IMR-90 (cell line): ENCODE measurements around the gene PTPN13. TPM values are rescaled to one million over a fixed set of nuclear protein-coding genes. Genes with fewer than 3 reads are reported as not detected.

Source experiments
- ATAC-seq: fragments of 200-7000 bp; cut with Tn5 transposase; 2 replicates; pipeline ENCODE4 v1.9.1; 2020; ENCODE audit warnings: low read depth, mild to moderate bottlenecking, moderate library complexity
- BruUV-seq: library from RNA; stranded (reverse); fragments of 400-500 nt; replicated peaks from 2 replicates; lab custom pipeline; 2021; lab: Mats Ljungman, UMichigan
- CTCF ChIA-PET: fragments of 300-600 bp; formaldehyde crosslinking; extraction: SDS; loops from one replicate; lab custom pipeline; 2021; ENCODE audit warnings: antibody characterized with exemption; lab: Yijun Ruan, JAX
- POLR2A ChIA-PET: fragments of 300-600 bp; sonication (Branson Sonifier 250); formaldehyde crosslinking; loops from one replicate; lab custom pipeline; 2022; ENCODE audit warnings: antibody characterized with exemption; ENCODE audit not compliant: unreplicated experiment; lab: Charles Lee
- DNase-seq: peaks from one replicate; pipeline ENCODE4 v3.0.0; 2013
- H2AFZ ChIP-seq: replicated peaks from 2 replicates; pipeline ENCODE3; 2013; ENCODE audit warnings: low read length, mild to moderate bottlenecking; ENCODE audit not compliant: poor library complexity
- H2AK5ac ChIP-seq: 2 replicates; pipeline ENCODE4 v1.6.1; 2013; ENCODE audit warnings: low read depth, low read length, inconsistent platforms
- H2AK9ac ChIP-seq: replicated peaks from 2 replicates; pipeline ENCODE3; 2013; ENCODE audit warnings: mild to moderate bottlenecking, low read depth, low read length, moderate library complexity; ENCODE audit not compliant: poor library complexity
- H2BK120ac ChIP-seq: 2 replicates; pipeline ENCODE4 v1.6.1; 2013; ENCODE audit warnings: low read depth, low read length, inconsistent platforms
- H2BK15ac ChIP-seq: 3 replicates; pipeline ENCODE4 v1.6.1; 2013; ENCODE audit warnings: low read depth, low read length, inconsistent platforms
- H2BK20ac ChIP-seq: 2 replicates; pipeline ENCODE4 v1.6.1; 2013; ENCODE audit warnings: low read depth, mild to moderate bottlenecking, inconsistent platforms, low read length, moderate library complexity
- H2BK5ac ChIP-seq: 2 replicates; pipeline ENCODE4 v1.6.1; 2013; ENCODE audit warnings: mild to moderate bottlenecking, low read depth, low read length, inconsistent platforms; ENCODE audit not compliant: poor library complexity, severe bottlenecking
- H3K14ac ChIP-seq: replicated peaks from 2 replicates; pipeline ENCODE4 v1.6.1; 2013; ENCODE audit warnings: low read depth, low read length, inconsistent platforms
- H3K18ac ChIP-seq: 2 replicates; pipeline ENCODE4 v1.6.1; 2013; ENCODE audit warnings: low read depth, low read length, control low read depth
- H3K23ac ChIP-seq: 2 replicates; pipeline ENCODE4 v1.6.1; 2013; ENCODE audit warnings: low read depth, low read length, inconsistent platforms
- H3K27ac ChIP-seq: 2 replicates; pipeline ENCODE4 v1.5.1; 2013; ENCODE audit warnings: mild to moderate bottlenecking, control low read depth, low read length; ENCODE audit not compliant: insufficient read depth
- H3K27me3 ChIP-seq: 2 replicates; pipeline ENCODE4 v1.6.1; 2013; ENCODE audit warnings: low read length; ENCODE audit not compliant: control insufficient read depth, insufficient read depth
- H3K36me3 ChIP-seq: 2 replicates; pipeline ENCODE4 v1.6.1; 2013; ENCODE audit warnings: low read length, mixed read lengths; ENCODE audit not compliant: control insufficient read depth, insufficient read depth
- H3K4ac ChIP-seq: 2 replicates; pipeline ENCODE4 v1.6.1; 2013; ENCODE audit warnings: low read depth, low read length, inconsistent platforms
- H3K4me1 ChIP-seq: 2 replicates; pipeline ENCODE4 v1.6.1; 2013; ENCODE audit warnings: low read length, mixed read lengths; ENCODE audit not compliant: control insufficient read depth, insufficient read depth
- H3K4me2 ChIP-seq: 2 replicates; pipeline ENCODE4 v1.6.1; 2013; ENCODE audit warnings: low read depth, mild to moderate bottlenecking, control low read depth, low read length, moderate library complexity
- H3K4me3 ChIP-seq: 2 replicates; pipeline ENCODE4 v1.5.1; 2013; ENCODE audit warnings: low read depth, mild to moderate bottlenecking, control low read depth, low read length, moderate library complexity; ENCODE audit not compliant: insufficient read depth
- H3K56ac ChIP-seq: 2 replicates; pipeline ENCODE4 v1.6.1; 2013; ENCODE audit warnings: low read length, inconsistent platforms; ENCODE audit not compliant: insufficient read depth; ENCODE audit errors: extremely low read depth
- H3K79me1 ChIP-seq, 2 experiments: 2 replicates each; pipeline ENCODE4 v1.6.1; 2013; ENCODE audit warnings: low read length in 2 of 2, inconsistent platforms in 1 of 2, low read depth in 1 of 2
- H3K9ac ChIP-seq: 2 replicates; pipeline ENCODE4 v1.6.1; 2013; ENCODE audit warnings: low read depth, low read length, control low read depth
- H3K9me1 ChIP-seq: 2 replicates; pipeline ENCODE4 v1.6.1; 2013; ENCODE audit warnings: low read length, inconsistent platforms; ENCODE audit not compliant: insufficient read depth
- H3K9me3 ChIP-seq: 2 replicates; pipeline ENCODE4 v1.6.1; 2013; ENCODE audit warnings: low read length; ENCODE audit not compliant: control insufficient read depth, insufficient read depth
- H4K20me1 ChIP-seq: 2 replicates; pipeline ENCODE4 v1.6.1; 2013; ENCODE audit warnings: low read length, inconsistent platforms; ENCODE audit not compliant: insufficient read depth
- H4K5ac ChIP-seq: 2 replicates; pipeline ENCODE4 v1.6.1; 2013; ENCODE audit warnings: mild to moderate bottlenecking, low read depth, low read length, control low read depth
- H4K8ac ChIP-seq, 2 experiments: 2 replicates each; pipeline ENCODE4 v1.6.1; 2013; ENCODE audit warnings: low read depth in 2 of 2, low read length in 2 of 2, control low read depth in 1 of 2, inconsistent platforms in 1 of 2
- H4K91ac ChIP-seq: 2 replicates; pipeline ENCODE4 v1.6.1; 2013; ENCODE audit warnings: low read depth, low read length, inconsistent platforms; ENCODE audit not compliant: insufficient read depth
- CTCF ChIP-seq: conservative IDR thresholded peaks from 2 replicates; pipeline ENCODE4 v1.5.1; 2012; ENCODE audit warnings: mild to moderate bottlenecking, low read depth, low read length, improper control_type of control experiment
- MAFK ChIP-seq: IDR thresholded peaks from 2 replicates; pipeline ENCODE4 v1.6.1; 2012; ENCODE audit warnings: low read depth, low read length, improper control_type of control experiment
- MAZ ChIP-seq: IDR thresholded peaks from 2 replicates; pipeline ENCODE4 v1.6.1; 2012; ENCODE audit warnings: low read depth, mild to moderate bottlenecking, low read length, improper control_type of control experiment, moderate library complexity, borderline replicate concordance
- NFE2L2 ChIP-seq: fragments of 150-350 bp; IDR thresholded peaks from 2 replicates; pipeline ENCODE4 v1.6.1; 2016; ENCODE audit warnings: low read depth, mild to moderate bottlenecking, low read length
- RFX5 ChIP-seq: IDR thresholded peaks from 2 replicates; pipeline ENCODE4 v1.8.0; 2012; ENCODE audit warnings: low read depth, mild to moderate bottlenecking, low read length, moderate library complexity
- WGBS, 2 experiments: methylation state at CpG; one replicate each; pipeline versions ENCODE4 v1.1.5 to v1.1.7; 2013; ENCODE audit warnings: missing lambda C conversion rate in 2 of 2; ENCODE audit not compliant: insufficient read length in 1 of 2; ENCODE audit errors: extremely low coverage in 2 of 2; 5-methylcytosine and 5-hydroxymethylcytosine counted together
- dilution Hi-C: fragments of 300-500 bp; cut with HindIII; formaldehyde crosslinking; loops from one replicate; pipeline ENCODE4 v1.14.3; 2018; ENCODE audit warnings: low sequenced_read_pairs; ENCODE audit not compliant: unreplicated experiment
- in situ Hi-C: fragments of 300-500 bp; cut with MboI; formaldehyde crosslinking; loops from 3 replicates; pipeline ENCODE4 v1.14.3; 2019; ENCODE audit warnings: low sequenced_read_pairs, inconsistent platforms, mixed read lengths
- intact Hi-C: fragments of 100-400 bp; cut with micrococcal nuclease; formaldehyde crosslinking; loops from 2 replicates; pipeline ENCODE4 v1.10.0; 2022
- polyA plus RNA-seq, 3 experiments: library from polyadenylated mRNA; depleted of rRNA; stranded (reverse); fragments of >200 nt; gene quantifications; 2 replicates each; pipeline ENCODE4 v1.2.3, GENCODE V29; 2012; ENCODE audit warnings: low replicate concordance in 1 of 3
- total RNA-seq: library from RNA; depleted of rRNA; stranded (reverse); fragments of >200 nt; gene quantifications from 2 replicates; pipeline ENCODE4 v1.2.3, GENCODE V29; 2012
- TF ChIP-seq, protein P1 (sequence below): fragments of 150-350 bp; IDR thresholded peaks from 2 replicates; pipeline ENCODE4 v1.6.1; 2016; ENCODE audit warnings: low read depth, mild to moderate bottlenecking, low read length, moderate library complexity, borderline replicate concordance

The PTPN13 gene
- total and polyA plus RNA-seq, 2 of the 4 experiments (the other 2 are of a cell fraction), result 7.7 to 29.0 TPM

DNA sequence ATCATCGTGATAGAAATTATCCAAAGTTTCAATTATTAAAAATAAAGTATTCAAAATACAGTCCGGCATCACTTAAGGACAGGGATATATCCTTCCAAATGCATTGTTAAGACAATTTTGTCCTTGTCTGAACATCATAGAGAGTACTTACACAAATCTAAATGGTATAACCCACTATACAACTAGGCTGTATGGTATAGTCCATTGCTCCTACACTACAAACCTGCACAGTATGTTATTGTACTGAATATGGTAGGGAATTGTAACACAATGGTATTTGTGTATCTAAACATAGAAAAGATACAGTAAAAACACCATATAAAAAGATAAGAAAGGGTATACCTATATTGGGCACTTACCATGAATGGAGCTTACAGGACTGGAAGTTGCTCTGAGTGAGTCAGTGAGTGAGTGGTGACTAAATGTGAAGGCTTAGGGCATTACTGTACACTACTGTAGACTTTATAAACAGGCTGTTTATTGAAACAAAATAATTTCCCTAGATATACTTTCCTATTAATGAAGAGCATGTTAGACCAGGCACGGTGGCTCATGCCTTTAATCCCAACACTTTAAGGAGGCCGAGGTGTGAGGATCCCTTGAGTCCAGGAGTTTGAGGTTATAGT, 44.8 kb upstream of the PTPN13 start:
- no TSS peak for BruUV-seq
- no peak overlapping the region for H4K8ac ChIP-seq
- no peak overlapping the region for H3K27ac ChIP-seq
- no peak overlapping the region for H2AK9ac ChIP-seq
- in situ Hi-C loops, result no loop called here
- H3K79me1 ChIP-seq, result no peaks in the 10 kb centered on the region
- no peak overlapping the region for H2AFZ ChIP-seq
- DNase-seq, result peak; percentile 65
- no peak overlapping the region for H3K4ac ChIP-seq
- H4K91ac ChIP-seq, result no peak overlapping the region
- TF ChIP-seq, protein P1, sequence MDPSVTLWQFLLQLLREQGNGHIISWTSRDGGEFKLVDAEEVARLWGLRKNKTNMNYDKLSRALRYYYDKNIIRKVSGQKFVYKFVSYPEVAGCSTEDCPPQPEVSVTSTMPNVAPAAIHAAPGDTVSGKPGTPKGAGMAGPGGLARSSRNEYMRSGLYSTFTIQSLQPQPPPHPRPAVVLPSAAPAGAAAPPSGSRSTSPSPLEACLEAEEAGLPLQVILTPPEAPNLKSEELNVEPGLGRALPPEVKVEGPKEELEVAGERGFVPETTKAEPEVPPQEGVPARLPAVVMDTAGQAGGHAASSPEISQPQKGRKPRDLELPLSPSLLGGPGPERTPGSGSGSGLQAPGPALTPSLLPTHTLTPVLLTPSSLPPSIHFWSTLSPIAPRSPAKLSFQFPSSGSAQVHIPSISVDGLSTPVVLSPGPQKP, result no peak
- no peak for TF ChIP-seq MAFK
- TF ChIP-seq RFX5, result no peak
- no peak for TF ChIP-seq NFE2L2
- TF ChIP-seq MAZ, result no peak
- no peak for TF ChIP-seq CTCF
- no peak overlapping the region for H3K9ac ChIP-seq
- H3K23ac ChIP-seq, result no peak overlapping the region
- dilution Hi-C loops, result no loop called here
- H3K56ac ChIP-seq, result no peak overlapping the region
- peaks cover 2% of the 10 kb centered on the region for H3K4me1 ChIP-seq
- H2BK5ac ChIP-seq, result no peak overlapping the region
- no peaks in the 10 kb centered on the region for H3K36me3 ChIP-seq
- no peaks in the 10 kb centered on the region for H3K9me1 ChIP-seq
- no peak overlapping the region for H3K4me3 ChIP-seq
- peaks cover 2% of the 10 kb centered on the region; the same call in 1 of the 2 replicates for H3K27me3 ChIP-seq
- H3K4me2 ChIP-seq, result no peak overlapping the region
- H3K9me3 ChIP-seq, result no peaks in the 10 kb centered on the region
- H3K14ac ChIP-seq, result no peak overlapping the region
- H4K5ac ChIP-seq, result no peak overlapping the region
- WGBS, 2 experiments, result no CpG with 5 or more reads among the region's 4 CpGs
- no peaks in the 10 kb centered on the region for H4K20me1 ChIP-seq
- no peak overlapping the region for H2AK5ac ChIP-seq
- no peak overlapping the region for H2BK15ac ChIP-seq
- ATAC-seq, result peak; percentile 61
- H3K18ac ChIP-seq, result peak overlapping the region; percentile 73; the same call in 1 of the 2 replicates
- H2BK120ac ChIP-seq, result no peak overlapping the region
- ChIA-PET CTCF (no interaction called here), POLR2A (no interaction called here)
- H2BK20ac ChIP-seq, result no peak overlapping the region
- intact Hi-C loops, result no loop called here
